ENCODE results near the gene SPATA20.

Gene SPATA20

DNA sequence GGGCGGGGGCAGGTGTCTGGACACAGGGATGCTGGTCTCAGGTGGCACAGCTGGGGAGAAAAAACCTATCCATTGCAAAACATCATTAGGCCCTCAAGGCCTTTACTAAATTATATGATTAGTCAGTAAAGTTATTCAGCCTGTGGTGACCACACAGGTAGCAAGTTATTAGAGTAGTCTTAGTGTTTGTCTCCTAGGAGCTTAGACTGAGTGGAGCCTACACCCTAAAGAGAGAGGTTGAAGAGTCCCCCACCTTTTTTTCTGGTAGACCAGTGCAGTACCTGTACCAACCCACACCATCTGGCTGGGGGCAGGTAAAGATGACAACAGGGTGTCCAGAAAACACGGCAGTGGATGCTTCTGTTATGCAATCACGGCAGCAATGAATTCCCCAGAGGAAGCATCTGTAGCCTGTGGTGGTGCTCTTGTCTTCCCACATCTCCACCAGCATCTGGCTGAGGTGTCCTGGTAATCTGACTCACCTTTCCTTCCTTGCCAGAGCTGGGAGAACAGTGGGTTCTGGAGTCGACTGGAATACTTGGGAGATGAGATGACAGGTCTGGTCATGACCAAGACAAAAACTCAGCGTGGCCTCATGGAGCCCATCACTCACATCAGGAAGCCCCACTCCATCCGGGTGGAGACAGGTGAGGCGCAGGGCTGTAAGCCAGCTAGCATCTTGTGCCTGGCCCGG is 27.7 kb upstream of the SPATA20 start:
- no peak for DNase-seq (ENCODE audit: low read depth in 1 of 2, low spot score in 1 of 2)

DNA sequence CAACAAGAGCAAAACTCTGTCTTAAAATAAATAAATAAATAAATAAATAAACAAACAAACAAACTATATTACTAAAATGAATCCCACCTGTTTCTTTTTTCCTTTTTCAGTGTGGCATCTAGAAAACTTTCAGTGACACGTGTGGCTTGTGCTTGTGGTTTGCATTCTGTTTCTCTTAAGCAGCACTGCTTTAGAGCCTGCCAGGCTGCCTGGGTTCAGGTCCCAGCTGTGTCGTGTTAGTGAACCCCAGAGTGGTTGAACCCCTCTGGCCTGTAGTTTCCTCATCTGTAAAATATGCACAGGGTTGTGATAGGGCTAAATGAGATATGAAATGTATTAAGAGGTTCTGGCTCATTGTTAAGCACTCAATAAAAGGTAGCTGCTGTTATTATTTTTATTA is 26.5 kb upstream of the SPATA20 start:
- no peak for DNase-seq (ENCODE audit: low read depth in 1 of 2, low spot score in 1 of 2)

DNA sequence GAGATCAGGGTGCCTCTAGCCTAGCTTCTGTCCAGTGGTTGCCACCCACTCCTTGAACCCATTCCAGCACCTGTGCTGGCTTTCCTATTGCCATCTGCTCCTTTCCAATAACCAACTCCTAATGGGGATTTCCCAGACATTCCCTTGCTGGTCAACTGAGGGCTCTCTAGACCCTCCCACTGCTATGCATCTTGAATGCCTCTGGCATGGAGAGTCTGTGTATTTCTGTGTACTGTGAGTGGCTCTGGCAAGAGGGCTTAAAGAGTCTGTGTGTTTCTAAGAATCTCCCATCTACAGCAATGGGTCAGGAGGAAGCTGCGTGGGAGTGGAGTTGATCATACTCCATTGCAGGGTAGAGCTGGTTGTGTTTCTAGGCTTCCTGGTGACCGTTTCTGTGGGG is 25.5 kb upstream of the SPATA20 start:
- DNase-seq (ENCODE audit: low read depth in 1 of 2, low spot score in 1 of 2), result no peak

DNA sequence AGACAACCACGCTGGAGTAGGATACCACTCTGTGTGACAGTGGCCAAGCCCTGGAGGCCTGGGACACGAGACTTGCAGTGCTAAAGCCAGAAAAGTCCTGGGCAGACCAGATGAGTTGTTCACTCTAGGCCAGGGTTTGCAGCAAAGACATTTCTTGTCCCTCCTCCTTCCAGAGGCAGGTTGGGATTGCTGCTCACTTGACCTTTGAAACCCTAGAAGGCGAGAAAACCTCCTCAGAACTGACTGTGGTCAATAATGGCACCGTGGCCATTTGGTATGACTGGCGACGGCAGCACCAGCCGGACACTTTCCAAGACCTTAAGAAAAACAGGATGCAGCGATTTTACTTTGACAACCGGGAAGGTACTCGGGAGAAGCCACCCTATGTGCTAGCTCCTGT is 24.2 kb upstream of the SPATA20 start:
- DNase-seq (ENCODE audit: low read depth in 1 of 2, low spot score in 1 of 2), result no peak

DNA sequence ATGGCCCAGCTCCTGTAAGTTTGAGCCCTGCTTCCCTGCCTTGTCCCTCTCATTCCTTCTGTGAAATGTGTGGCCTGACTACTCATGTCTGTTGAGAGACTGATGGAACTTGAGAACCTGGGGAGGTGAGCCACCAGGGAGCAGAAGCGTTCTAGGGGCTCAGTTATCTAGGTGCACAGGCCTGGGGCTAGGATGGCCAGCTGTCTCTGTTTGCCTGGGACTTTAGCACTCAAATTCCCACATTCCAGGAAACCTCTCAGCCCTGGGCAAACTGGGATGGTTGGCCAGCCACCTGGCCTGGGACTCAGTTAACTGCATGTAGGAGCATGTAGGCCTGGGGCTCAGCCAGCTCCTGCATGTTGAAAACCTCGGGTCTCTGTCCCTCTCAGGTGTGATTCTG is 23.8 kb upstream of the SPATA20 start:
- DNase-seq (ENCODE audit: low read depth in 1 of 2, low spot score in 1 of 2), result no peak

DNA sequence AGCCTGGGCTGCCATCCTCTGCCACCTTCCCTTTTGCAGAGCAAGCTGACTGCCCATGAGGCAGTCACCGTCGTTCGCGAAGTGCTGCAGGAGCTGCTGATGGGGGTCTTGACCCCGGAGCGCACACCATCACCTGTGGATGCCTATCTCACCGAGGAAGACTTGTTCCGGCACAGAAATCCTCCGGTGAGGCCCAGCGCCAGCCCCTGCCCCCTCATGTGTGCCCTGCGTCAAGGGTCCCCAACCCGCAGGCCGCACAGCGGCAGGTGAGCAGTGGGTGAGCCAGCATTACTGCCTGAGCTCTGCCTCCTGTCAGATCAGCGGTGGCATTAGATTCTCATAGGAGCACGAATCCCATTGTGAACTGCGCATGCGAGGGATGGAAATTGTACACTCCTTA is 22.1 kb upstream of the SPATA20 start:
- DNase-seq (ENCODE audit: low read depth in 1 of 2, low spot score in 1 of 2), result no peak

DNA sequence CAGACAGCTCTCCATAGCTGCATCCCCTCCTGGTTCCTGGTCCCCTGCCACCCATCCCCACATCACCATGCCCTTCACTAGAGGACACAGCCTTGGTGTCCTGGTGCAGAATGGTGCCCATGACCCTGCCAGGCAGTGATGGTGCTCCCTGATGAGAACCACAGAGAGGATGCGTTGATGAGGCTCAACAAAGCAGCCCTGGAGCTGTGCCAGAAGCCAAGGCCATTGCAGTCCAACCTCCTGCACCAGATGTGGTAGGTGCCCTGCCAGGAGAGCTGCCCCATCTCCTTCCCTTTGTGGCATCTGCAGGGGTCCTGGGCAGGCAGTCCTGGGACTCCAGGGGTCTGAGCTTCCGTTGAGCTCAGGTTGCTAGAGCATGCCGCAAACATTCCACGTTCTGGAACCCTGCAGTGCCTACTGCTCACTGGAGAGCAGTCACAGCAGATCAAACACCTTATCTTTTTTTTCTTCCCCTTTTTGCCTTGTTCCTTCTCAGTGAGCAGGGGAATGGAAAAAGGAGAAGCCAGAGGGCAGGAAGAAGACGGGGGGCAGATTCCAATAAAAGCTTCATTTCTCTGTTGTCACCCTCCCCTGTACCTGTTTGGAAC is 19.7 kb upstream of the SPATA20 start:
- DNase-seq (ENCODE audit: low read depth in 1 of 2, low spot score in 1 of 2), result no peak

DNA sequence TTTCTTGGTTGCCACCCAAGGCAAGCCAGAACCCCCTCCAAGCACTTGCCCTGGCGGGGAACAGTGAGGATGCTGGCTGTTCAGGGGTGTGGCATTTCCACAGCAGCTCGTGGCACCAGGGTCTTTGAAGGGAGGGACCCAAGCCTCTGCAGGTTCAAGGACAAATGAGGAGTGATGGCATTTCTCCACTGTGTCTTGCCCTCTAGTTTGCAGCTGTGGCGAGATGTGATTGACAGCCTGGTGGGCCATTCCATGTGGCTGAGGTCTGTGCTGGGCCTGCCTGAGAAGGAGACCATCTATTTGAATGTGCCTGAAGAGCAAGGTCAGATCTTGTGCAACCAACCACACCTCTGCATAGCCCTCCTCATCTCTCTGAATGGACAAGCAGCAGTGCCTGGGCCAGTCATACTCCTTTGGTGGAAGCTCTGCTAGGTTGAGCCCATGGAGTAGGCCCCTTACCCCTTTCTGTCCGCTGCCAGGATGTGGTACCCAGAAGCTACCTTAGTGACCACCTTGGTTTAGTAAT is 19.0 kb upstream of the SPATA20 start:
- DNase-seq (ENCODE audit: low read depth in 1 of 2, low spot score in 1 of 2), result no peak

DNA sequence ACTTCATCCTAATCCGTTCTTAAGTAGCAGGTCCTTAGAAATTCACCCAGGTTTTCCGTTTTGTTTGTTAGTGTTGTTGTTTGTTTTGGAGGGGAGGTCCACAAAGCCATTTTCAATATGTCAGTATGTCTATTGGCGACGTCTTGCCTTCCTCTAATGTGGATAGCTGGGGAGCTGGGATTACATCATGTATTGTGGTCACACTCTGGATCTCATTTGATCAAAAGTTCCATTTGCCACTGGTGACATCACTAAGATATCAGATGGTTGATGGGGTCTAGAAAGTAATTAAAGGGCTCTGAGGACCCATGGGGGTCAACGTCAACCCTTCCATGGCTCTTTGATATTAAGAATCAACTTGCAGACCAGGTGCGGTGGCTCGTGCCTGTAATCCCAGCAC is 17.1 kb upstream of the SPATA20 start:
- DNase-seq (ENCODE audit: low read depth in 1 of 2, low spot score in 1 of 2), result no peak

DNA sequence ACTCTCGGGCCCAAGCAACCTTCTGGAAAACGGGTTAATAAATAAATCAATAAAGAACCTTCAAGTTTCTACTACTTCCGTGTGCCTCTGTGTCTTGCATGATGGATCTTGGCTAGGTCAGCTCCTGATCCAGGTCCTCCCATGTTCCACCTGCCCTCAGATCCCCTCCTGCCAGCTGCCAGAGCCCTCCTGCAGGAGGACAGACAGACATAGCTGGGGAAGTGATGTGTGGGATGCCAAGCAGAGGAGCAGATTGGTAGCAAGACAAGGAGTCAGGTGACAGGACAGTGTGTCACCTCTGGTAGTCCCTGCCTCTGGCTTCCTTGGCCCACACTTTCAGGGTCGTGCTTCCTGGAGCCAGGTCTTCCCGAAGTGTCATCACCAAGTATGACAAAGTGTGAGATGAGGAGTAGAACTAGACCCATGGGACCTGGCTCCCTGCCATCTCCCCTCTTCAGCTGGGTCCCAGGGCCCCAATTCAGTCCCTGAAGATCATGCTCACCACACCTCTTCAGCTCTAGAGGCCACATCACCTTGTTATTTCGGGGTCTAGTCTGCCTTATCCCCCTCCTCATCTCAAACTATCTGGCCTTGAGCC is 15.4 kb upstream of the SPATA20 start:
- DNase-seq (ENCODE audit: low read depth in 1 of 2, low spot score in 1 of 2), result no peak

DNA sequence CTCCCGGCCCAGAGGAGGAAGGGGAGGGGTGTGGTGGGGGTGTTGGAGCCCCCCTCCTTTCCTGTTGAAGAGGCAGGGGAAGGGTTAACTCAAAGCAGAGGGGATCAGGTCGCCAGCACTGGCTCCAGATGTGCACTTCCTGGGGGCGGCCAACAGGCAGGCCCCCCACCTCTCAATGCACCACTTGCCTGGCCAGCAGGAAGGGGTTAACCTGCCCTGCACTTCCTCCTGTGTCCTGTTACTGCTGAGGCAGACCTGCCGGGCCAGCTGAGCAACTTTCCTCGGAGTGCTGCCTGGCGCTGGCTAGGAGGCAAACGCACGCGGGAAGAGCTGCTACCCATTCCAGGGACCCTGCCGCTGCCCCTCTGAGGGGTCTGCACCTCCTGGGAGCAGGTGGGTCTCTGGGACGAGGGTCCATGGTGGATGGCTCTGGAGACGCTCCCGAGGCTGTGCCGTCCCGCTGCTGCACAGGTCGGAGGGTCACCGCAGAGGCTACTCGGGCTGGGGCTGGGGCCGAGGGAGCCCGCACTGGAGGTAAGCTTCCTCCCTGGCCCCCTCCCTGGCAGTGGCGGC is 14.4 kb upstream of the SPATA20 start, which contains the start of gene EPN3:
Gene EPN3 (plus strand): TSS at position 284 of the 573 bp plus-strand sequence. CDS start 3,822 bp downstream, outside the sequence.
- no peak for DNase-seq (ENCODE audit: low read depth in 1 of 2, low spot score in 1 of 2)

DNA sequence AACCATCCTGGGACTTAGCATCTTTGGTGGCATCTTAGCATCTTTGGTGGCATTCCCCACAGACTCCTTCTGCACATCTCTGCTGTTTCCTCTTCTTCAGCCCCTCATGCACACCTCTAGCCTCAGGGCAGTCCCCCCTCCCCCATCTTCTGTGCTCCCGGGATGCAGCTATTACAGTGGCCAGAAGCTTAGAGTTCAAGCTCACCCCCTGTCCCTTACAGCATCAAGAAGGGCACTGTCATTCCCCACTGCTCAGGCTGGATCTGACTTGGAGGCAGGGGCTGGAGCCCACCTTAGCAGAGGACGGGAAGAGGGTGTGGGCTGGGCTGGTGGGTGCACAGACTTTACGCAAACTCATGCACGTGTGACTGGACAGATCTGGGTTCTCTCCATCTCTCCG is 13.8 kb upstream of the SPATA20 start:
- DNase-seq (ENCODE audit: low read depth in 1 of 2, low spot score in 1 of 2), result no peak

DNA sequence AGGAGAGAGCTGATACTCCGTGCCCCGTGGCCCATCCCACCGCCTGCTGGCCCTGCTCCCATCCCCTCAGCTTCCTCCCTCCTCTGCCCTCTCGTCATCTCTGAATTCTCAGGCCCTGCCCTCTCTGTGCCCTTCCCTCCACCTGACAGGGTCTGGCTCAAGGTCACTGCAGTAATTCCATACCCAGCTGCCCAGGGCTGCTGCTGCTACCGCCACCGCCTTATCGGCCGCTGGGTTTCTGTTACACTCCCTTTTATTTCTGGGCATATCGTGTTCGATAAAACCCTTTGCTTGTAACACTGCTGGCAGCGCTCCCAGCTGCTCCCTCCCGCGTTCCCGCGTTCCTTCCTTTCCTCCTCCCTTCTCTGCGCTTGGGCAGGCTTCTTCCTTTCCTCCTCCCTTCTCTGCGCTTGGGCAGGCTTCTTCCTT is 13.2 kb upstream of the SPATA20 start:
- DNase-seq (ENCODE audit: low read depth in 1 of 2, low spot score in 1 of 2), result no peak

DNA sequence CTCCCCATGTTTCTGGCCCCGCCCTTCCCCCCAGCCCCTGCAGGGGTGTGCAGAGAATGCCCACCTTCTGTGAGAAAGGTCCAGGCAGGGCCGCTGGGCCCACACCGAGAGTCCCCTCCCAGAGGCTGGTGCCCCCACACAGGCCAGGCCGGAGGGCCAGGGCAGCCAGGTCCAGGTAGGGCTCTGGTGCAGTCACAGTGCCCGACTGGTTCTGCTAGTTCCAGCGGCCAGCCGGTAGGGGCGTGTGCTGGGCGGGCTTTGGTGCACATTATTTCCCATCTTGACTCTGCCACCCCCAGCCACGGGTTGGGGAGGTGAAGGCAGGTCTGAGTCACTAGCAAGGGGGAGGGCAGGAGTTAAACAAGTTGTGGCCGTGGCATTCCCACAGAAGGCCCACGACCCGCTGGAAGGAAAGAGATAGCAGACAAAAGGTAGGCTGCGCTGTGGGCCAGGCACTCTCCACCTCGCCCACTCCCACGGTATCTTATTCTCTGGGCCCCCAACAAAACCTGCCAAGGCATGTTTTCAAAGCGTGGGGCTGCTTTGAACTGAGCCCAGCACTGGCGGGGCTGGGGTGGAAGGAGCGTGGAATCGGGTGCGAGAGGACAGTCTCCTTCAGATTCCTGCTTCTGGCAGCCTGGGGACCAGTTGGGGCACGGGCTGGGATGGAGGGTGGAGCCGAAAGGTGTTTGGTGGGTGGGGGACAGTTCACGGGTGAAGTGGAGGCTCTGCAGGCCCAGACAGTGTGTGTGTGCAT is 12.6 kb upstream of the SPATA20 start:
- no peak for DNase-seq (ENCODE audit: low read depth in 1 of 2, low spot score in 1 of 2)

DNA sequence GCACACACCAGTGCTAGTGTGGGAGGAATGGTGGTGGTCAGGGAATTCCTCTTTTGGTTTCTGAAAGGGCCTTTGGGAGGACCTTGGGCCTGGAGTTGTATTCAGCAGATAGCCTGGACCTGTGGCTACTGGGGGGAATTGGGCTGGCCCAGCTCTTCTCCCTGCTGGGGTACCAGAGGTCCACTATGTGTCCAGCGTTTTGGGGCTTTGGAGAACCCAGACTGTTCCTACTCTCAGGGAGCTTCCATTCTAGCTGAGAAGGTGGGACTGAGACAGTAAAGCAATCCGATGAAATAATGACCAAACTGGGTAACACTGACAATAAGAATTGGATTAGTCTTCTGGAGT is 12.0 kb upstream of the SPATA20 start:
- DNase-seq (ENCODE audit: low read depth in 1 of 2, low spot score in 1 of 2), result no peak

DNA sequence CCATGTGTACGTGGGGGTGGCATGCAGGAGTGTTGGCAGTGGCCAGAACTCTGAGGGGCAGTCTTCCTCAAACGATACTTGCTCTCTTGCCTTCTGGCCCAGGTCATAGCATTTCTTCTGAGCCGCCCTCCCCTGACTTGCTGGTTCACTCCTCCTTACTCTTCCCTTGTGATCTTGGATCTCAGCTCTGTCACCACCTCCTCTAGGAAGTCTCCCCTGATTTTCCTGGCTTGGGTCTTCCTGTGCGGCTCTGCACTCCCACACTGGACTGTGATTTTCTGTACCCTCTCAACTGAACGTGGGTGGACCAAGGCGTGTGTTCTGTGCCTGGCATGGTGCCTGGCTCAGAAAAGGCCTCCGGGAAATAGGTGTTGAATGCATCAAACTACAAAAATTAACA is 11.6 kb upstream of the SPATA20 start:
- no peak for DNase-seq (ENCODE audit: low read depth in 1 of 2, low spot score in 1 of 2)

DNA sequence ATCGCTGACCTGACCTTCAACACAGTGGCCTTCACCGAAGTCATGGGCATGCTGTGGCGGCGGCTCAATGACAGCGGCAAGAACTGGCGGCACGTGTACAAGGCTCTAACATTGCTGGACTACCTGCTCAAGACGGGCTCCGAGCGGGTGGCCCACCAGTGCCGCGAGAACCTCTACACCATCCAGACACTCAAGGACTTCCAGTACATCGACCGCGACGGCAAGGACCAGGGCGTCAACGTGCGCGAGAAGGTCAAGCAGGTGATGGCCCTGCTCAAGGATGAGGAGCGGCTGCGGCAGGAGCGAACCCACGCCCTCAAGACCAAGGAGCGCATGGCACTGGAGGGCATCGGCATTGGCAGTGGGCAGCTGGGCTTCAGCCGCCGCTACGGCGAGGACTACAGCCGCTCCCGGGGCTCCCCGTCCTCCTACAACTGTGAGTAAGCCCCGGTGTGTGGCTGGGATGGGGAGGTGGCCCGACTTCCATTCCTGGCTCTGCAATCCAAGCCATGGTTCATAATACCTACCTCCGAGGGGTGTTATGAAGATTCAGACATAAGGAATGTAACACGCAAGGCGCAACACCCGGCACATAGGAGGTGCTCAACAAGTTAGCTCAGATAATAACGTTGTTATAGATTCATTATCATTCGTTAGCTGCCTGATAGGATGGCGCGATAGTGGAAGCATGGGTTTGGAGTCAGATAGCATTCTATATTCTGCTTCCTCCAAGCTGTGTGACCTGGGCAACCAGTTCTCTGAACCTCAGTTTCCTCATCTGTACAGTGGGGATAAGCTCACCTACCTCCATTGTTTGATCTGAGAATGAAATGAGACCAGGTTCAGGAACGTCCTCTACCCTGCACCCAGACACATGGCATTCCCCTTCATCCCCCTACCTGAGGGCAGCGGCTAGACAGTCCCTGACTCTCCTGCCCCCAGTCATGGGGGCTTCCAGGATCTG is 10.0 kb upstream of the SPATA20 start:
- no peak for DNase-seq (ENCODE audit: low read depth in 1 of 2, low spot score in 1 of 2)

DNA sequence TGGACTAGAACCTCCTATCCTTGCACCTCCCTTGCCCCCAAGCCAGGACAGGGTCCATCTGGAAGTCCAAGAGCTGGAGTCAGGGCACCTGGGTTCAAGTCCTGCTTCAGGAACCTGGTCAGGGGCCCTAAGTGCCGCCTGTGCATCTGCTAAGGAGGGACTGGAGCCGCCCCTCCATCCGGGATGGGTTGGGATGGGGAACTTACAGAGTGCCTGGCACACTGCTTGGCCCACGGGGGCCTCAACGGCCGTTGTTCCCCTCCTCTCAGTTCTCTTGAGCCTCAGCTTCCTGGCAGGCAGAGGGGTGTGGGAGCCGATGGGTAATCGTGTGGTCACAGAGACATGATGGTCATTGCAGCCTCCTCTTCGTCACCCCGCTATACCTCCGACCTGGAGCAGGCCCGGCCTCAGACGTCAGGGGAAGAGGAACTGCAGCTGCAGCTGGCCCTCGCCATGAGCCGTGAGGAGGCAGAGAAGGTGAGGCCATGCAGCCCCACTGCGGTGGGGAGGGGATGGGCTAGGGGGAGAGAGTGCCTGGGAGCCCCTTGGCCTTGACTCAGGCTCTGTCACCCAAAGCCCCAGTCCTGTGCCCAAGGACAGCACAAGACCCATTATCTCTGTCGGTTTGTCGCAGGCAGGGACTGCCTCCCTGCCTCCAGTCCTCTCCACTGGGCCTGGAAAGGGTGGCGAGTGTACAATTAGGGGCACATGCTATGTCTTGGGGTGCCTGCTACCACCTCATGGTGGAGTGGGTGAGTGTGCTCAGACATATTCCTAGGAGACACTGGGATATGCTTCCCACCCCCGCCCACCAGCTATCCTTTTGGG is 9.0 kb upstream of the SPATA20 start:
- DNase-seq (ENCODE audit: low read depth in 1 of 2, low spot score in 1 of 2), result no peak
